Fibroblast of skin of back (primary cell): ENCODE measurements around the gene DNAH1.

Experiments used
- DNase-seq: peaks from one replicate; pipeline ENCODE4 v3.0.0-alpha.2; 2013

The DNAH1 gene

GRCh38 chr3:52290596-52291507, 25.3 kb upstream of the DNAH1 start:
- DNase-seq, result no peak

GRCh38 chr3:52291508-52292181, 24.5 kb upstream of the DNAH1 start:
- DNase-seq, result no peak

GRCh38 chr3:52292247-52293065, 23.7 kb upstream of the DNAH1 start:
- DNase-seq, result no peak

- no peak for DNase-seq
These were observed 22.4 kb upstream of the DNAH1 start for GRCh38 chr3:52293491-52294319.

- DNase-seq, result no peak
These were observed 21.6 kb upstream of the DNAH1 start for GRCh38 chr3:52294320-52295150.

- no peak for DNase-seq
These were observed 20.4 kb upstream of the DNAH1 start for GRCh38 chr3:52295671-52296208.

GRCh38 chr3:52297242-52298148, 18.6 kb upstream of the DNAH1 start:
- DNase-seq, result no peak

GRCh38 chr3:52298149-52299098, 17.7 kb upstream of the DNAH1 start:
- DNase-seq, result no peak

GRCh38 chr3:52299247-52299878, 16.8 kb upstream of the DNAH1 start:
- no peak for DNase-seq

GRCh38 chr3:52299879-52300611, 16.1 kb upstream of the DNAH1 start:
- peak; percentile 36 for DNase-seq

GRCh38 chr3:52302426-52303145, 13.5 kb upstream of the DNAH1 start:
- DNase-seq, result no peak

- no peak for DNase-seq
These were observed 12.3 kb upstream of the DNAH1 start for GRCh38 chr3:52303811-52304210.

- no peak for DNase-seq
These were observed 10.2 kb upstream of the DNAH1 start for GRCh38 chr3:52305926-52306325.

- DNase-seq, result no peak
These were observed 9.1 kb upstream of the DNAH1 start for GRCh38 chr3:52306978-52307377.

- no peak for DNase-seq
These were observed 7.8 kb upstream of the DNAH1 start for GRCh38 chr3:52308308-52308707.

GRCh38 chr3:52310861-52311575, 5.1 kb upstream of the DNAH1 start:
- no peak for DNase-seq
